Measurements from ENCODE around the gene SART3.

- TF ChIP-seq ZNF24 (IDR thresholded peaks at IDR 0.05) (no peak), SRF (IDR thresholded peaks at IDR 0.05; ENCODE audit: low read depth in 2 of 2, low read length in 2 of 2) (no peak), POLR2A (IDR thresholded peaks at IDR 0.05; ENCODE audit: low read depth, low read length) (no peak), MAX (IDR thresholded peaks at IDR 0.05; ENCODE audit: low read depth, low read length) (no peak), RBBP5 (conservative IDR thresholded peaks at IDR 0.05) (no peak), MYC (IDR thresholded peaks at IDR 0.05; ENCODE audit: insufficient read depth, insufficient read length, insufficient replicate concordance, low read length, severe bottlenecking) (no peak), CEBPB (IDR thresholded peaks at IDR 0.05; ENCODE audit: borderline replicate concordance in 1 of 2, low read depth in 2 of 2, low read length in 2 of 2) (no peak), MEF2B (IDR thresholded peaks at IDR 0.05; ENCODE audit: partially characterized antibody, poor library complexity, severe bottlenecking) (no peak), CTCF (IDR thresholded peaks at IDR 0.05 in 2 of 3, conservative IDR thresholded peaks at IDR 0.05 in 1 of 3; ENCODE audit: control insufficient read depth in 2 of 3, extremely low read depth in 1 of 3, insufficient read depth in 1 of 3, low read depth in 3 of 3, low read length in 3 of 3) (no peak), FOS (IDR thresholded peaks at IDR 0.05; ENCODE audit: borderline replicate concordance, extremely low read depth, insufficient read length) (no peak), CHD1 (IDR thresholded peaks at IDR 0.05; ENCODE audit: low read depth, low read length) (no peak), TCF7 (IDR thresholded peaks at IDR 0.05; ENCODE audit: borderline replicate concordance) (no peak), EZH2 (IDR thresholded peaks at IDR 0.05; ENCODE audit: borderline replicate concordance, control insufficient read depth, low read depth, low read length) (no peak)
Observed at GRCh38 chr12:108551535-108551934, 9.4 kb downstream of the SART3 start.

Measured in GM12878 (cell line).